Neural cell (in vitro differentiated cells): Measurements from ENCODE around the gene RBKS. TPM values are rescaled to one million over a fixed set of nuclear protein-coding genes. Genes with fewer than 3 reads are reported as not detected.

ENCODE experiments used
- H2AFZ ChIP-seq: fragments of 200-600, 300-800 bp; sonication (generic), shearing (Covaris generic); 2 replicates; pipeline ENCODE4 v1.6.0; 2014; ENCODE audit warnings: low read depth, mild to moderate bottlenecking, antibody characterized with exemption, low read length, moderate library complexity
- H3F3A ChIP-seq: fragments of 200-600 bp; shearing (Covaris generic); 2 replicates; pipeline ENCODE4 v1.6.1; 2016; ENCODE audit warnings: mild to moderate bottlenecking, moderate library complexity, mixed read lengths, antibody characterized with exemption, low read length; ENCODE audit not compliant: insufficient read depth, poor library complexity, severe bottlenecking
- H3K27ac ChIP-seq: fragments of 200-600, 300-800 bp; sonication (generic), shearing (Covaris generic); 2 replicates; pipeline ENCODE4 v1.5.1; 2014; ENCODE audit warnings: mild to moderate bottlenecking, low read length, moderate library complexity
- H3K27me3 ChIP-seq: fragments of 300-800, 200-600 bp; sonication (generic), shearing (Covaris generic); 2 replicates; pipeline ENCODE4 v1.6.0; 2014; ENCODE audit warnings: mild to moderate bottlenecking, low read depth, low read length, moderate library complexity; ENCODE audit not compliant: insufficient read depth
- H3K36me3 ChIP-seq: fragments of 300-800, 200-600 bp; sonication (generic), shearing (Covaris generic); 2 replicates; pipeline ENCODE4 v1.5.1; 2014; ENCODE audit warnings: mild to moderate bottlenecking, antibody characterized with exemption, low read length, moderate library complexity; ENCODE audit not compliant: insufficient read depth
- H3K4me2 ChIP-seq: fragments of 300-800, 200-600 bp; sonication (generic), shearing (Covaris generic); 2 replicates; pipeline ENCODE4 v1.6.0; 2014; ENCODE audit warnings: mild to moderate bottlenecking, low read length
- H3K4me3 ChIP-seq: fragments of 300-800, 200-600 bp; sonication (generic), shearing (Covaris generic); 2 replicates; pipeline ENCODE4 v1.5.1; 2014; ENCODE audit warnings: mild to moderate bottlenecking, low read length, moderate library complexity
- H3K79me2 ChIP-seq: fragments of 200-600 bp; shearing (Covaris generic); replicated peaks from 2 replicates; pipeline ENCODE4 v1.6.0; 2014; ENCODE audit warnings: mild to moderate bottlenecking, low read length, moderate library complexity; ENCODE audit not compliant: insufficient read depth
- H3K9ac ChIP-seq: fragments of 300-800, 200-600 bp; sonication (generic), shearing (Covaris generic); 2 replicates; pipeline ENCODE4 v1.6.1; 2016; ENCODE audit warnings: mild to moderate bottlenecking, low read length, mixed read lengths
- H3K9me2 ChIP-seq: fragments of 200-600 bp; shearing (Covaris generic); 2 replicates; pipeline ENCODE4 v1.6.1; 2016; ENCODE audit warnings: mild to moderate bottlenecking, low read length, mixed read lengths; ENCODE audit not compliant: insufficient read depth
- H3K9me3 ChIP-seq: fragments of 200-600, 300-800 bp; sonication (generic), shearing (Covaris generic); 2 replicates; pipeline ENCODE4 v1.6.1; 2016; ENCODE audit warnings: mild to moderate bottlenecking, mixed run types, low read length, moderate library complexity, mixed read lengths
- H4K20me1 ChIP-seq: fragments of 200-600 bp; shearing (Covaris generic); 2 replicates; pipeline ENCODE4 v1.6.1; 2016; ENCODE audit warnings: mild to moderate bottlenecking, mixed run types; ENCODE audit not compliant: insufficient read depth
- EP300 ChIP-seq: fragments of 450-650 bp; conservative IDR thresholded peaks from 2 replicates; pipeline ENCODE4 v1.6.1; 2014; ENCODE audit warnings: antibody characterized with exemption, mild to moderate bottlenecking, moderate library complexity; ENCODE audit not compliant: poor library complexity, severe bottlenecking
- EZH2 ChIP-seq: fragments of 200-600, 300-800 bp; shearing (Covaris generic), sonication (generic); IDR thresholded peaks from 2 replicates; pipeline ENCODE4 v1.6.1; 2014; ENCODE audit warnings: antibody characterized with exemption, low read length, borderline replicate concordance, mild to moderate bottlenecking; ENCODE audit not compliant: insufficient read depth, poor library complexity, severe bottlenecking
- MXI1 ChIP-seq: fragments of 450-650 bp; conservative IDR thresholded peaks from 2 replicates; pipeline ENCODE4 v1.6.1; 2014; ENCODE audit warnings: antibody characterized with exemption, mild to moderate bottlenecking; ENCODE audit not compliant: poor library complexity, severe bottlenecking
- POLR2AphosphoS5 ChIP-seq: IDR thresholded peaks from 2 replicates; pipeline ENCODE4 v1.6.1; 2012
- RAD21 ChIP-seq: fragments of 450-650 bp; conservative IDR thresholded peaks from 2 replicates; pipeline ENCODE4 v1.6.1; 2014; ENCODE audit warnings: antibody characterized with exemption, mild to moderate bottlenecking, moderate library complexity
- SMC3 ChIP-seq: fragments of 450-650 bp; conservative IDR thresholded peaks from 2 replicates; pipeline ENCODE4 v1.6.1; 2014; ENCODE audit warnings: antibody characterized with exemption, mild to moderate bottlenecking, moderate library complexity; ENCODE audit not compliant: poor library complexity
- TAF1 ChIP-seq: IDR thresholded peaks from 2 replicates; pipeline ENCODE4 v1.6.1; 2012; ENCODE audit warnings: low read depth
- polyA plus RNA-seq: library from polyadenylated mRNA; depleted of rRNA; stranded (reverse); fragments of >200 nt; gene quantifications from 2 replicates; pipeline ENCODE4 v1.2.3, GENCODE V29; 2014
- TF ChIP-seq, protein P1 (sequence below): IDR thresholded peaks from 2 replicates; pipeline ENCODE4 v1.6.1; 2012; ENCODE audit warnings: borderline replicate concordance
- TF ChIP-seq, protein P2 (sequence below): fragments of 450-650 bp; IDR thresholded peaks from 2 replicates; pipeline ENCODE4 v1.5.1; 2014; ENCODE audit warnings: antibody characterized with exemption, mild to moderate bottlenecking, moderate library complexity; ENCODE audit not compliant: poor library complexity, severe bottlenecking

The RBKS gene
- polyA plus RNA-seq, 1 donor from 2014 or later = 5.4 TPM

DNA sequence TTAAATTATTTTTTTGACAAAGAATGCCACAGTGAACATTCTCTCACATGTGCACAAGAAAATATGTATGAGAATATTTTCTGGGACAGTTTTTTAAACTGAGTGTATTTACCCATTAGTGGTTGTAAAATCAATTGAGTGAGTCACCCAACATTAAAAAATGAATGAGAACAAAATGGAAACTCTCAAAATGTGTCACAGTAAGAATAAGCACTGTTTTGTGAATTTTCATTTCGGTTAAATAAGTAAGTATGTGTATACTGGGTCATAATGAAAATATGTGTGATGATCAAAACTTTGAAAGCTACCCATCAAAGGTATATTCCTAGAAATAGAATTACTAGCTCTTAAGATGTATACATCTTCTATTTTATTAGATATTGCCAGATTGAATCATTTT lies 11.9 kb upstream of the RBKS start:
- Histone ChIP-seq H3F3A (no peaks in the 10 kb centered on the region), H3K79me2 (no peaks in the 10 kb centered on the region), H3K9ac (no peak overlapping the region), H3K27me3 (no peaks in the 10 kb centered on the region), H4K20me1 (no peaks in the 10 kb centered on the region), H3K9me2 (no peaks in the 10 kb centered on the region), H3K36me3 (no peaks in the 10 kb centered on the region), H2AFZ (no peak overlapping the region), H3K4me2 (no peak overlapping the region), H3K9me3 (no peaks in the 10 kb centered on the region), H3K4me3 (no peak overlapping the region), H3K27ac (no peak overlapping the region)
- TF ChIP-seq, protein P1, sequence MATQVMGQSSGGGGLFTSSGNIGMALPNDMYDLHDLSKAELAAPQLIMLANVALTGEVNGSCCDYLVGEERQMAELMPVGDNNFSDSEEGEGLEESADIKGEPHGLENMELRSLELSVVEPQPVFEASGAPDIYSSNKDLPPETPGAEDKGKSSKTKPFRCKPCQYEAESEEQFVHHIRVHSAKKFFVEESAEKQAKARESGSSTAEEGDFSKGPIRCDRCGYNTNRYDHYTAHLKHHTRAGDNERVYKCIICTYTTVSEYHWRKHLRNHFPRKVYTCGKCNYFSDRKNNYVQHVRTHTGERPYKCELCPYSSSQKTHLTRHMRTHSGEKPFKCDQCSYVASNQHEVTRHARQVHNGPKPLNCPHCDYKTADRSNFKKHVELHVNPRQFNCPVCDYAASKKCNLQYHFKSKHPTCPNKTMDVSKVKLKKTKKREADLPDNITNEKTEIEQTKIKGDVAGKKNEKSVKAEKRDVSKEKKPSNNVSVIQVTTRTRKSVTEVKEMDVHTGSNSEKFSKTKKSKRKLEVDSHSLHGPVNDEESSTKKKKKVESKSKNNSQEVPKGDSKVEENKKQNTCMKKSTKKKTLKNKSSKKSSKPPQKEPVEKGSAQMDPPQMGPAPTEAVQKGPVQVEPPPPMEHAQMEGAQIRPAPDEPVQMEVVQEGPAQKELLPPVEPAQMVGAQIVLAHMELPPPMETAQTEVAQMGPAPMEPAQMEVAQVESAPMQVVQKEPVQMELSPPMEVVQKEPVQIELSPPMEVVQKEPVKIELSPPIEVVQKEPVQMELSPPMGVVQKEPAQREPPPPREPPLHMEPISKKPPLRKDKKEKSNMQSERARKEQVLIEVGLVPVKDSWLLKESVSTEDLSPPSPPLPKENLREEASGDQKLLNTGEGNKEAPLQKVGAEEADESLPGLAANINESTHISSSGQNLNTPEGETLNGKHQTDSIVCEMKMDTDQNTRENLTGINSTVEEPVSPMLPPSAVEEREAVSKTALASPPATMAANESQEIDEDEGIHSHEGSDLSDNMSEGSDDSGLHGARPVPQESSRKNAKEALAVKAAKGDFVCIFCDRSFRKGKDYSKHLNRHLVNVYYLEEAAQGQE = no peak
- no peak for TF ChIP-seq POLR2AphosphoS5
- no peak for TF ChIP-seq EP300
- TF ChIP-seq, protein P2, sequence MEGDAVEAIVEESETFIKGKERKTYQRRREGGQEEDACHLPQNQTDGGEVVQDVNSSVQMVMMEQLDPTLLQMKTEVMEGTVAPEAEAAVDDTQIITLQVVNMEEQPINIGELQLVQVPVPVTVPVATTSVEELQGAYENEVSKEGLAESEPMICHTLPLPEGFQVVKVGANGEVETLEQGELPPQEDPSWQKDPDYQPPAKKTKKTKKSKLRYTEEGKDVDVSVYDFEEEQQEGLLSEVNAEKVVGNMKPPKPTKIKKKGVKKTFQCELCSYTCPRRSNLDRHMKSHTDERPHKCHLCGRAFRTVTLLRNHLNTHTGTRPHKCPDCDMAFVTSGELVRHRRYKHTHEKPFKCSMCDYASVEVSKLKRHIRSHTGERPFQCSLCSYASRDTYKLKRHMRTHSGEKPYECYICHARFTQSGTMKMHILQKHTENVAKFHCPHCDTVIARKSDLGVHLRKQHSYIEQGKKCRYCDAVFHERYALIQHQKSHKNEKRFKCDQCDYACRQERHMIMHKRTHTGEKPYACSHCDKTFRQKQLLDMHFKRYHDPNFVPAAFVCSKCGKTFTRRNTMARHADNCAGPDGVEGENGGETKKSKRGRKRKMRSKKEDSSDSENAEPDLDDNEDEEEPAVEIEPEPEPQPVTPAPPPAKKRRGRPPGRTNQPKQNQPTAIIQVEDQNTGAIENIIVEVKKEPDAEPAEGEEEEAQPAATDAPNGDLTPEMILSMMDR = no peak
- TF ChIP-seq EZH2 = no peak
- no peak for TF ChIP-seq MXI1
- no peak for TF ChIP-seq RAD21
- TF ChIP-seq SMC3 = no peak
- TF ChIP-seq TAF1 = no peak

DNA sequence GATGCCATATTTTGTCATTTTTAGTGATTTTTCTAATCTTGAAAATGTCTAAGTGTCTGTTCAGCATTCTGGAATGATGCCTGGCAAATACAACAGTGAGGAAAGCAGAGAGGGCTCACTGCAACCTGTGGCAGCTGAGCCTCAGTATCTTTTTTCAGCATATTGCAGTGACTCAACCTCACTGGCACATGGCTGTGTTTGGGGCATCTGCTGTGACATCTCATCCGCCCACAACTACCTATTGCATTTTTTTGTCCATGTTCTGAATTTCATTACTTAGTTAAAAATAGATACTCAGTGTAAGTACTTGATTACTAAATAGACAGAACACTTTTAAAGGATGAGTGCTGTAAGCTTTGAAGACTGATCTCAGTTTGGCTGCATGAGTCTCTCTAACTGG lies 11.0 kb upstream of the RBKS start:
- Histone ChIP-seq H3F3A (no peaks in the 10 kb centered on the region), H4K20me1 (no peaks in the 10 kb centered on the region), H3K4me3 (no peak overlapping the region), H3K9me3 (no peaks in the 10 kb centered on the region), H3K9ac (no peak overlapping the region), H3K36me3 (no peaks in the 10 kb centered on the region), H3K9me2 (no peaks in the 10 kb centered on the region), H3K27me3 (no peaks in the 10 kb centered on the region), H3K4me2 (no peak overlapping the region), H2AFZ (no peak overlapping the region), H3K79me2 (no peaks in the 10 kb centered on the region), H3K27ac (no peak overlapping the region)
- TF ChIP-seq TAF1 (no peak), POLR2AphosphoS5 (no peak), EP300 (no peak), SMC3 (no peak), RAD21 (no peak), MXI1 (no peak), EZH2 (no peak)
- TF ChIP-seq, protein P1 = no peak
- TF ChIP-seq, protein P2 = no peak
